SK-N-SH (cell line): Measurements from ENCODE around the gene STRBP. TPM values are rescaled to one million over a fixed set of nuclear protein-coding genes. Genes with fewer than 3 reads are reported as not detected.

ENCODE experiments used
- CTCF ChIA-PET: fragments of 300-600, 350-600 bp; formaldehyde crosslinking; extraction: SDS; loops from one replicate; lab custom pipeline; 2021; lab: Yijun Ruan, JAX
- POLR2A ChIA-PET: fragments of 350-600 bp; sonication (Branson Sonifier 250); formaldehyde crosslinking; extraction: SDS; loops from one replicate; lab custom pipeline; 2020; ENCODE audit warnings: antibody characterized with exemption, inconsistent platforms; lab: Yijun Ruan, JAX
- DNase-seq: peaks from one replicate; pipeline ENCODE4 v3.0.0; 2012
- H2AFZ ChIP-seq: fragments of 200-600 bp; sonication (generic); 2 replicates; pipeline ENCODE4 v1.8.1; 2016; ENCODE audit warnings: antibody characterized with exemption, mild to moderate bottlenecking, low read depth
- H3F3A ChIP-seq: fragments of 200-600 bp; sonication (generic); replicated peaks from 2 replicates; pipeline ENCODE3; 2016; ENCODE audit warnings: antibody characterized with exemption, mild to moderate bottlenecking; ENCODE audit not compliant: insufficient read depth
- H3K27ac ChIP-seq, 2 experiments: fragments of 200-500 bp in 1 of 2; fragments of 200-600 bp in 1 of 2; sonication (Bioruptor generic) in 1 of 2; sonication (generic), shearing (Covaris generic) in 1 of 2; 2 replicates each; pipeline versions ENCODE4 v1.5.1 to v1.6.1; 2014 to 2016; ENCODE audit warnings: low read depth in 2 of 2, inconsistent platforms in 1 of 2, low read length in 1 of 2, mild to moderate bottlenecking in 1 of 2, mixed read lengths in 1 of 2
- H3K27me3 ChIP-seq: fragments of 200-600 bp; sonication (generic), shearing (Covaris generic); 2 replicates; pipeline ENCODE4 v1.6.1; 2016; ENCODE audit warnings: mixed run types; ENCODE audit not compliant: insufficient read depth
- H3K36me3 ChIP-seq, 2 experiments: fragments of 200-500 bp in 1 of 2; fragments of 200-600 bp in 1 of 2; sonication (Bioruptor generic) in 1 of 2; sonication (generic) in 1 of 2; replicated peaks in 1 of 2; 2 replicates each; pipeline versions ENCODE3 to v1.5.1; 2014 to 2016; ENCODE audit warnings: low read length in 1 of 2, mild to moderate bottlenecking in 1 of 2; ENCODE audit not compliant: insufficient read depth in 2 of 2, control insufficient read depth in 1 of 2
- H3K4me1 ChIP-seq, 2 experiments: fragments of 200-500 bp in 1 of 2; fragments of 200-600 bp in 1 of 2; sonication (Bioruptor generic) in 1 of 2; sonication (generic), shearing (Covaris generic) in 1 of 2; 2 replicates each; pipeline versions ENCODE4 v1.5.1 to v1.6.1; 2014 to 2016; ENCODE audit warnings: low read depth in 1 of 2, low read length in 1 of 2, mixed run types in 1 of 2; ENCODE audit not compliant: insufficient read depth in 2 of 2, control insufficient read depth in 1 of 2
- H3K4me2 ChIP-seq: fragments of 200-600 bp; sonication (generic), shearing (Covaris generic); 2 replicates; pipeline ENCODE4 v1.6.1; 2017; ENCODE audit warnings: mixed run types
- H3K4me3 ChIP-seq, 2 experiments: fragments of 200-500 bp in 1 of 2; fragments of 200-600 bp in 1 of 2; sonication (Bioruptor generic) in 1 of 2; sonication (generic), shearing (Covaris generic) in 1 of 2; 2 replicates each; pipeline versions ENCODE4 v1.5.1 to v1.8.1; 2014 to 2016; ENCODE audit warnings: low read depth in 2 of 2, inconsistent platforms in 1 of 2, low read length in 1 of 2, mild to moderate bottlenecking in 1 of 2, mixed read lengths in 1 of 2, moderate library complexity in 1 of 2
- H3K79me2 ChIP-seq: fragments of 200-600 bp; sonication (generic); 2 replicates; pipeline ENCODE4 v1.8.1; 2017; ENCODE audit warnings: mild to moderate bottlenecking; ENCODE audit not compliant: insufficient read depth
- H3K9ac ChIP-seq: fragments of 200-600 bp; sonication (generic); 2 replicates; pipeline ENCODE4 v1.6.1; 2017; ENCODE audit warnings: mixed run types
- H3K9me2 ChIP-seq: fragments of 200-600 bp; sonication (generic); 2 replicates; pipeline ENCODE4 v1.6.1; 2017; ENCODE audit warnings: mixed run types
- H3K9me3 ChIP-seq: fragments of 200-600 bp; sonication (generic); 2 replicates; pipeline ENCODE4 v1.6.1; 2017; ENCODE audit warnings: mixed run types, mild to moderate bottlenecking, moderate library complexity
- H4K20me1 ChIP-seq: fragments of 200-600 bp; sonication (generic); 2 replicates; pipeline ENCODE4 v1.6.1; 2017; ENCODE audit warnings: mild to moderate bottlenecking, mixed run types; ENCODE audit not compliant: insufficient read depth
- EZH2phosphoT487 ChIP-seq: fragments of 200-600 bp; sonication (generic); IDR thresholded peaks from 2 replicates; pipeline ENCODE4 v1.6.1; 2017; ENCODE audit warnings: low read depth, mixed run types, mild to moderate bottlenecking, antibody characterized with exemption, moderate library complexity, borderline replicate concordance
- FOSL2 ChIP-seq: IDR thresholded peaks from 2 replicates; pipeline ENCODE4 v1.4.0; 2012; ENCODE audit warnings: low read depth, mild to moderate bottlenecking, moderate library complexity, borderline replicate concordance
- FOXJ3 ChIP-seq: sonication (generic); formaldehyde crosslinking; IDR thresholded peaks from 2 replicates; pipeline ENCODE4 v1.5.1; 2020; ENCODE audit warnings: mild to moderate bottlenecking, missing genetic modification reagents
- GABPA ChIP-seq: IDR thresholded peaks from 2 replicates; pipeline ENCODE4 v1.4.0; 2012; ENCODE audit warnings: low read depth, mild to moderate bottlenecking
- GATA2 ChIP-seq: sonication (generic); formaldehyde crosslinking; IDR thresholded peaks from 2 replicates; pipeline ENCODE4 v1.5.0; 2020; ENCODE audit warnings: mild to moderate bottlenecking, missing genetic modification reagents
- MXI1 ChIP-seq: IDR thresholded peaks from 2 replicates; pipeline ENCODE4 v1.6.1; 2012; ENCODE audit warnings: mild to moderate bottlenecking, low read depth, low read length, improper control_type of control experiment
- NFIC ChIP-seq: IDR thresholded peaks from 2 replicates; pipeline ENCODE4 v1.4.0; 2012; ENCODE audit warnings: borderline replicate concordance
- SIN3A ChIP-seq: IDR thresholded peaks from 2 replicates; pipeline ENCODE4 v1.6.1; 2012; ENCODE audit warnings: low read depth, mild to moderate bottlenecking, low read length, moderate library complexity, borderline replicate concordance
- SMC3 ChIP-seq: IDR thresholded peaks from 2 replicates; pipeline ENCODE4 v1.6.1; 2012; ENCODE audit warnings: low read depth, low read length, improper control_type of control experiment
- YY1 ChIP-seq: IDR thresholded peaks from 2 replicates; pipeline ENCODE4 v1.4.0; 2012; ENCODE audit warnings: low read depth, mild to moderate bottlenecking
- WGBS: methylation state at CpG from one replicate; pipeline ENCODE4 v1.1.6; 2017; ENCODE audit warnings: low lambda C conversion rate; 5-methylcytosine and 5-hydroxymethylcytosine counted together
- polyA plus RNA-seq, 3 experiments: library from polyadenylated mRNA; depleted of rRNA; stranded (reverse); fragments of >200 nt; gene quantifications; 2 replicates each; pipeline ENCODE4 v1.2.3, GENCODE V29; 2012
- TF ChIP-seq, protein P1 (sequence below): IDR thresholded peaks from 2 replicates; pipeline ENCODE4 v1.4.0; 2012; ENCODE audit warnings: low read depth, borderline replicate concordance
- TF ChIP-seq, protein P2 (sequence below): fragments of 150-350 bp; IDR thresholded peaks from 2 replicates; pipeline ENCODE4 v1.6.1; 2017; ENCODE audit warnings: antibody characterized with exemption, low read length, low read depth, borderline replicate concordance

Gene STRBP
- polyA plus RNA-seq, 1 of the 3 experiments (the other 2 are of a cell fraction) = 5.9 TPM

DNA sequence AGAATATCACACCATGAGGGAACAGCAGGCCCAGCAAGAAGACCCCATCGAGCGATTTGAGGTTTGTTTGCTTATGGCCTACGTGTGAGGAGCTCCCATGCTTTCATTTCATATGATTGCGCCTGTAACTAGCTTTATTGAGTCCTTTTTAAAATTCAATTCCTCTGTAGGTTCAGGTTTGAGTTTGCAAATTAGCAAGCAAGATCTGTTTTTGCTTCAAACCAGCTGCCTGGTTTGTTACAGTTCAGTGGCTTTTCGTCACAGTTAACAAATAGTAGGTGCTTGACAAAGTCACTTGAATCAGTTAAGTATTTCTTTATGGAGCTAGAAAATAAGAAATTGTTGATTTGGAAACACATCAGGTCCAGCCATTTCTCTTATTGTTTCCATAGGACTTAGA lies 178.6 kb downstream of the STRBP start:
- 93% methylated on average over 5 of the region's 5 CpGs for WGBS
- Histone ChIP-seq H3K9me2 (no peaks in the 10 kb centered on the region), H3K27ac (peak overlapping the region; percentile 50 to 67; a peak in 2 of 4 replicates), H3K79me2 (no peaks in the 10 kb centered on the region; the same call in 1 of the 2 replicates), H3F3A (peaks cover 29% of the 10 kb centered on the region), H3K36me3 (peaks cover 64 to 68% of the 10 kb centered on the region in 2 experiments), H3K9ac (no peak overlapping the region), H3K4me1 (peaks cover 5 to 33% of the 10 kb centered on the region in 2 experiments; a peak in 3 of 4 replicates), H4K20me1 (peaks cover 13% of the 10 kb centered on the region), H3K9me3 (no peaks in the 10 kb centered on the region), H2AFZ (no peak overlapping the region), H3K27me3 (no peaks in the 10 kb centered on the region), H3K4me3 (no peak overlapping the region)
- CTCF ChIA-PET = interaction anchor here (1.3 to 5.3 kb wide), 5 partner anchors 7 to 266 kb away, joined by 3 to 37 read pairs (median 5); partner anchors contain the start of gene CRB2
- no peak for DNase-seq
- POLR2A ChIA-PET = no interaction called here
- no peak for TF ChIP-seq NFIC
- TF ChIP-seq, all 33 proteins: peak for 0
- H3K4me2 ChIP-seq = no peak overlapping the region

DNA sequence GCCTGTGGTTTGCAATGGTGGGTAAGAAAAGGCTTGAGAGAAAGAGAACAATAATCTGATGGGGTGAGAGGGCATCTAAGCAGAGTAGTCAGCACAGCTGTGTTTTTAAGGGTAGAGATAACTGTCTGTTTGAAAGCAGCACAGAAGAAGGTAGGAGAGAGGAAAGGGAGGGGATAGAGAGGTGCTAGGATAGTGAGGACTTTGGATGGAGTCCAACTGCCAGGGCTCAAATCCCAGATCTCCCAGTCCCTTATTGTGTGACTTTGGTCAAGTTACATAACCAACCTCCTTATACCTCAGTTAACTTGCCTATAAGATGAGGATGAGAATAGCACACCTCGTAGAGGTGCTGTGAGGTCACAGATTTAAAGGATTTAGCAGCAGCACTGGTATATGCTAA lies 179.3 kb downstream of the STRBP start:
- no peak for DNase-seq
- ChIA-PET POLR2A (no interaction called here), CTCF (interaction anchor here (1.2 to 1.9 kb wide), 3 partner anchors 261 to 266 kb away, joined by 5 read pairs; partner anchors contain the start of gene CRB2)
- peaks cover 64 to 68% of the 10 kb centered on the region in 2 experiments for H3K36me3 ChIP-seq
- no peak overlapping the region for H2AFZ ChIP-seq
- no peak for TF ChIP-seq GATA2 (CRISPR knock-in tag)
- TF ChIP-seq FOXJ3 = no peak
- TF ChIP-seq SMC3 = no peak
- no peak for TF ChIP-seq EZH2phosphoT487
- no peak for TF ChIP-seq GABPA
- TF ChIP-seq MXI1 = no peak
- TF ChIP-seq, protein P1, sequence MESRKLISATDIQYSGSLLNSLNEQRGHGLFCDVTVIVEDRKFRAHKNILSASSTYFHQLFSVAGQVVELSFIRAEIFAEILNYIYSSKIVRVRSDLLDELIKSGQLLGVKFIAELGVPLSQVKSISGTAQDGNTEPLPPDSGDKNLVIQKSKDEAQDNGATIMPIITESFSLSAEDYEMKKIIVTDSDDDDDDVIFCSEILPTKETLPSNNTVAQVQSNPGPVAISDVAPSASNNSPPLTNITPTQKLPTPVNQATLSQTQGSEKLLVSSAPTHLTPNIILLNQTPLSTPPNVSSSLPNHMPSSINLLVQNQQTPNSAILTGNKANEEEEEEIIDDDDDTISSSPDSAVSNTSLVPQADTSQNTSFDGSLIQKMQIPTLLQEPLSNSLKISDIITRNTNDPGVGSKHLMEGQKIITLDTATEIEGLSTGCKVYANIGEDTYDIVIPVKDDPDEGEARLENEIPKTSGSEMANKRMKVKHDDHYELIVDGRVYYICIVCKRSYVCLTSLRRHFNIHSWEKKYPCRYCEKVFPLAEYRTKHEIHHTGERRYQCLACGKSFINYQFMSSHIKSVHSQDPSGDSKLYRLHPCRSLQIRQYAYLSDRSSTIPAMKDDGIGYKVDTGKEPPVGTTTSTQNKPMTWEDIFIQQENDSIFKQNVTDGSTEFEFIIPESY = no peak
- TF ChIP-seq SIN3A = no peak
- TF ChIP-seq, protein P2, sequence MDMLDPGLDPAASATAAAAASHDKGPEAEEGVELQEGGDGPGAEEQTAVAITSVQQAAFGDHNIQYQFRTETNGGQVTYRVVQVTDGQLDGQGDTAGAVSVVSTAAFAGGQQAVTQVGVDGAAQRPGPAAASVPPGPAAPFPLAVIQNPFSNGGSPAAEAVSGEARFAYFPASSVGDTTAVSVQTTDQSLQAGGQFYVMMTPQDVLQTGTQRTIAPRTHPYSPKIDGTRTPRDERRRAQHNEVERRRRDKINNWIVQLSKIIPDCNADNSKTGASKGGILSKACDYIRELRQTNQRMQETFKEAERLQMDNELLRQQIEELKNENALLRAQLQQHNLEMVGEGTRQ = no peak
- TF ChIP-seq FOSL2 = no peak
- TF ChIP-seq YY1 = no peak
- WGBS = 100% methylated on average over 1 of the region's 1 CpG
- no peak overlapping the region for H3K9ac ChIP-seq
- no peak overlapping the region for H3K4me2 ChIP-seq
- H3K27me3 ChIP-seq = no peaks in the 10 kb centered on the region
- H3K4me1 ChIP-seq = peaks cover 5 to 34% of the 10 kb centered on the region in 2 experiments; a peak in 3 of 4 replicates
- H3K4me3 ChIP-seq = no peak overlapping the region
- no peaks in the 10 kb centered on the region for H3K9me2 ChIP-seq
- H3K27ac ChIP-seq = no peak overlapping the region; a peak in 1 of 4 replicates
- peaks cover 29% of the 10 kb centered on the region for H3F3A ChIP-seq
- H3K9me3 ChIP-seq = no peaks in the 10 kb centered on the region
- H4K20me1 ChIP-seq = peaks cover 13% of the 10 kb centered on the region
- H3K79me2 ChIP-seq = no peaks in the 10 kb centered on the region
